ES-I3 (cell line): Measurements from ENCODE around the gene CATSPERD.
"Not testable (repeated sequence)": the region's sequence is repeated elsewhere in the genome, so short reads cannot be mapped to it uniquely, and the experiment has no call there.

Source experiments
- H3K36me3 ChIP-seq: 2 replicates; pipeline ENCODE4 v1.6.1; 2013; ENCODE audit warnings: mild to moderate bottlenecking, low read length, control low read depth, moderate library complexity; ENCODE audit not compliant: insufficient read depth
- H3K4me1 ChIP-seq: 2 replicates; pipeline ENCODE4 v1.6.1; 2013; ENCODE audit warnings: mild to moderate bottlenecking, control low read depth, low read length; ENCODE audit not compliant: insufficient read depth
- H3K9ac ChIP-seq: 2 replicates; pipeline ENCODE4 v1.6.1; 2013; ENCODE audit warnings: low read depth, mild to moderate bottlenecking, low read length, moderate library complexity
- H3K9me3 ChIP-seq: 2 replicates; pipeline ENCODE4 v1.6.1; 2013; ENCODE audit warnings: mild to moderate bottlenecking, low read length, moderate library complexity; ENCODE audit not compliant: control insufficient read depth, insufficient read depth

Gene CATSPERD

DNA sequence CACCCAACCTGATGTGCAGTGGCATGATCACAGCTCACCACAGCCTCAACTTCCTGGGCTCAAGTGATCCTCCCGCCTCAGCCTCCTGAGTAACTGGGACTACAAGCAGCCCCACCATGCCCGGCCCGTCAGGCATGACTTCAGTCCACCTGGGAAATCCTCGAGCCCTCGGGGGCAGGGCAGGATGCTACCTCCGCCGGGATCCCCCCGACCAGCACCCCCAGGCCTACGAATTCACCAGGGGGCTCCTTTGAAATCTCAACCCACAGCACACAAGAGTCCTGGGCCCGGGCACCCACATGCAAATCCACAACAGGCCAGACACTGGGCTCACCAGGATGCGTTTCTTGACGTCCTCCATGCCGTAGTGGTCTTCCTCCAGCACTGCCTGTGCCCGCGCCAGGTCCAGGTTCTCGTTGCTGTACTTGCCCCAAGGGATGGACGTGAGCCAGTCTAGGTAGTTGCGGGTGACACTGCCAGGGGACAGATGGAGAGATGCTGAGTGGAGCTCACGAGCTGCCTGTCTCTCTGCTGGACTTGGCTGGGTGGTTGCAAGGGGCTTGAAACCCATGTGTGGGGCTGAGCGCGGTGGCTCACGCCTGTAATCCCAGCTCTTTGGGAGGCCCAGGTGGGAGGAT is 19.9 kb upstream of the CATSPERD start:
- H3K36me3 ChIP-seq: peaks cover 24% of the 10 kb centered on the region

DNA sequence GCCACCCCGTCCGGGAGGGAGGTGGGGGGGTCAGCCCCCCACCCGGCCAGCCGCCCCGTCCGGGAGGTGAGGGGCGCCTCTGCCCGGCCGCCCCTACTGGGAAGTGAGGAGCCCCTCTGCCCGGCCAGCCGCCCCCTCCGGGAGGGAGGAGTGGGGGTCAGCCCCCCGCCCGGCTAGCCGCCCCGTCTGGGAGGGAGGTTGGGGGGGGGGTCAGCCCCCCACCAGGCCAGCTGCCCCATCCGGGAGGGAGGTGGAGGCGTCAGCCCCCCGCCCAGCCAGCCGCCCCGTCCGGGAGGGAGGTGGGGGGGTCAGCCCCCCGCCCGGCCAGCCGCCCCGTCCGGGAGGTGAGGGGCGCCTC is 18.4 kb upstream of the CATSPERD start:
- not testable (repeated sequence) for H3K9me3 ChIP-seq, H3K9ac ChIP-seq, H3K4me1 ChIP-seq
- H3K36me3 ChIP-seq: peaks cover 31% of the 10 kb centered on the region

More for the DNA sequence above, 19.9 kb upstream of the CATSPERD start:
- H3K9me3 ChIP-seq: no peaks in the 10 kb centered on the region
- H3K9ac ChIP-seq: no peak overlapping the region
- H3K4me1 ChIP-seq: no peaks in the 10 kb centered on the region

DNA sequence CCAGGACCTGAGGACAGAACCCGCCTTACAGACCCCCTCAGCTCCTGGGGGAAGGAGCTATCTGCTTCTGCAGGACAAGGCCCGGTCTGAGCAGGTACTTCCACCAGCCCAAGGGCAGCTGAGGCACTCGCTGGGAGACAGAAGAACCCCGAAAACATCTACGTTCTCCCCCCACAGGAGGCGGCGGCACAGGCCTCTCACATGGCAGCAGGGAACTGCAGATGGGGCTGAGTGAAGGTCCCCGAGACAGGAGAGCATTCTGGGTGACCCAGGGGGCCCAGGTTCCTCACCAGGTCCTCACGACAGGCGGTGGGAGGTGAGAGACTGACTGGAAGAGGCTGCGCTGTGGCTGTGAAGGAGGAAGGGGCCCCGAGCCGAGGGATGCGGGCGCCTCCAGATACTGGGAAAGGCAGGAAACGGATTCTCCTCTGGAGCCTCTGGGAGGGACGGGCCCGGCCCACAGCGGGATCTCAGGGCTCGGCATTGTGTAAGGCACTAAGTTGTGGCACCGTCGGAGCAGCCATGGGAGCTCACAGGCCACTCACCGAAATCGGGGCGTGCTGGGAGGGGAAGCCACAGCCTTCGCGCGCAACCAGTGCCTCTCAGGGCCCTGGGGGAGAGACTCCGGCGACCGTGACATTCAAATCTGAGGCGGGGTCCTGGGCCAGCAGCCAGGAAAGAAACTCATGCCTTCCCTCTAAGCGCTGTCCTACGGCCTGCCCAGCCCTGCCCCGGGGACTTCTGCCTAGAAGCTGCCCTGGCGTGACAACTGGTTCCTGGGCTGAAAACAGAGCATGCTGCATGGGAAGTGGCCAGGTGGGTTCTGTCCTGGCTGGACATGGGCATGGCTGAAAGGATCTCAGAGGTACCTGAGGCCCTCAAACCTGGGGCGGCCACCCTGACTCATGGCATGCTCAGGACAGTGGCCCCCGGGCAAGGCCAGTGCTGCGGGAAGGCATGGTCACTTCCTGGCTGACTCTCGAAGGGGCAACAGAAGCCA is 16.3 kb upstream of the CATSPERD start:
- H3K4me1 ChIP-seq: no peaks in the 10 kb centered on the region
- H3K9me3 ChIP-seq: no peaks in the 10 kb centered on the region
- H3K9ac ChIP-seq: no peak overlapping the region
- peaks cover 34% of the 10 kb centered on the region for H3K36me3 ChIP-seq

DNA sequence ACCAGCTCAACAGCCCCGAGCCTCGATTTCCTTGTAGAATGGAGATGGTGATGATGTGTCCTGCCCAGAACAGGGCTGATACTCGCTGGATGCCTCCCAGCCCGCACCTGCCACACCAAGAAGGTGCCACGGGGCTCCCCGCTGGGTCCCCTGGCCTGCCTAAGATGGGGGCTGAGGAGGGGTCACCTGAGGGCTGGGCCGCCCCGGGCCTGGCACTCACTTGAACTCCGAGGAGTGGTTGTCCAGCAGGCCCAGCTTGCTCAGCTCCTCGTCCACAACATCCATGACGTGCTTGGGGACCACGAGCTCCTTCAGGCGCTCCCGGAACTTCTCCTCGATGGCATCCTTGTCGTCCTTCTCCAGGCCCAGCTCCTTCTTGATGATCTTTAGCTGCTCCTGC is 14.9 kb upstream of the CATSPERD start:
- Histone ChIP-seq H3K4me1 (no peaks in the 10 kb centered on the region), H3K36me3 (peaks cover 36% of the 10 kb centered on the region)

DNA sequence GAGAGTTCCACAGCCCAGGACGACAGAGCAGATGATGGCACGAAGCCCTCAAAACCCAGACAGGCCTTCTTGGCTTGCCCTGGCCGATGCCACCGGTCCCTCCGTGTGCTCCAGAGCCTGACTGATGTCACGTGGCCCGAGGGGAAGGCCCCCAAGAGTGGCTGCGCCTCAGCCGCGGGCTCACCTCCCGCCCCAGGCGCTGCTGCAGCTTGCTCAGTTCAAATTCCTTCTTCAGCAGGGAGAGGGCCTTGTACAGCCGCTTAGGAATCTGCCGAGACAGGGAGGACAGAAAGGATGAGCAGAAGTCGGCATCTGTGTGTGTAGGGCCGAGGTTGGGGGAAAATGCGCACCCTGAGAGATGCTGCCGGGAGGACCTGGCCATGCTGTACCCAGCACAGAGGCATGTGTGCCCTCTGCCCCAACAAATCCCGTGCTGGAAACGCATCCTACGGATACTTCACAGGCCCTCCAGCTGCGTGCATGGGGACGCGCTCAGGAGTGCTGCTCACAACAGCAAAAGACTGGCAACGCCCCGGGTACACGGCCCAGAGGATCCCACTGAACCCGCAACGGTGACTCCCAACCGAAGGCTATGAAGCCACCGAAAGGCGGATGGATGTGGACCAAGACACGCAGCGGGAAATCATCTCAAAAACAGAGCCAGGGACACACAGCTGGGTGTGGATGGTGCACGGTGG is 13.4 kb upstream of the CATSPERD start:
- Histone ChIP-seq H3K4me1 (no peaks in the 10 kb centered on the region), H3K9ac (no peak overlapping the region), H3K36me3 (peaks cover 31% of the 10 kb centered on the region), H3K9me3 (no peaks in the 10 kb centered on the region)

More for the DNA sequence above, 14.9 kb upstream of the CATSPERD start:
- no peaks in the 10 kb centered on the region for H3K9me3 ChIP-seq
- no peak overlapping the region for H3K9ac ChIP-seq

DNA sequence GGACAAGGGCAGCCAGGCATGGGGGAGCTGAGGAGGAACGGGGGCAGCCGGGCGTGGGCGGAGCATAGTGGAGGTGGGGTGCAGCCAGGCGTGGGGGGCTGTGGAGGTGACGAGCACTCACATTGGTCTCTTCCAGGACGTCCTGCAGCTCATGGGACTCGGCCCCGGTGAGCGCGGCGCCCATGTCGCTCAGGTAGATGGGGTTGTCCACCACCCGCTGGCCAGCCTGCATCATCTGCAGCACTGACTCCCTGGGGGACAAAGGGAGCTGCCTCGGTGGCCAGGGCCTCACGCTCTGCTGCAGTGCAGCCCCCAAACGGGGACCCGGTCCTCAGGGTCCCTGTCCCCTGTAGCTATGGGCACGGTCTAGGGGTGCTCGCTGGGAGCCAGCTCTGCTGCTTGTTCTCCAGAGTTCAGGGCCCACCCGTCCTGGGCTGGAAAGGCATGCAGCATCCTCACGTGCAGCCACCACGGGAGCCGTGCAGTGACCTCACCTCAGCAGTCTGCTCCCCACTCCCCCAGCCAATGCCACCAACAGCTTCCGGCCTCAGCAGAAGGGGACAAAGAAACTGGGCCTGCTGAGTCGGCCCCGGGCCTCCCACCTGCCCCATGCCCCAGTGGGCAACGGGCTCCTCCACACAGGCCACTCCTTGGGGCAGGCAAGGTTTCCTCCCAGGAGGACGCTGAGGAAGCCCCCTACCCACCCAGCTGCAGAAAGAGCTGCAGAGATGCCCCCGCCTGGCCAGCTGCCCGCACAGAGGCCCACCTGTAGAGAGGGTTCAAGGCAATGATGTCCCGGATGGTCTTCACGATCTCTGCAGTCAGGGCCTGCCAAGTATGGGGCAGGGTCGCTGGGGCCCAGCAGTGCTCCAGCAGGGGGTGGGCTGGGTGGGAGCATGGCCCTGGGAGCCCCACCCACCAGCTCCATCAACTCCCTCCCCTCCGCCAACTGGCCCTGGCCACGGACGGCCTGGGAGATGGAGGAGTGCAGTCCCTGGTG is 12.6 kb upstream of the CATSPERD start:
- H3K36me3 ChIP-seq: peaks cover 31% of the 10 kb centered on the region
- H3K9ac ChIP-seq: no peak overlapping the region
- H3K4me1 ChIP-seq: no peaks in the 10 kb centered on the region
- H3K9me3 ChIP-seq: no peaks in the 10 kb centered on the region

DNA sequence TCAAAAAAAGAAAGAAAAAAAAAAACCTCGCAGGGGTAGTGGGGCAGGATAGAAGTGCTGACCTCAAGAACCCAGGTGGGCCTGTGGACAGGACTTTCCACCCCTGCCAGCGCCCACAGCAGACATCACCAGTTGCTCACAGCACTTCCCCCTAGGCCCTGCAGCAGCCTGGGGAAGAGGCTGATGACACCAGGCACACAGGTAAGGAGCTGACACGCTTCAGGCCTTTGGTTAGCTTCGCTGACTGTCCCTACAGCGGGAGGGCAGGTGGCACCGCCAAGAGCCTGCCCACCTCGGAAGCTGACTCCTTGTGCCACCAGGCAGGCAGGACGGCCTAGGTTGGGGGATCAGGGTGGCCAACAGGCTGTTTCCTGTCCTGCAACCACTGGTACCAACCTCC is 9.4 kb upstream of the CATSPERD start:
- no peaks in the 10 kb centered on the region for H3K4me1 ChIP-seq
- H3K9ac ChIP-seq: no peak overlapping the region
- peaks cover 17% of the 10 kb centered on the region for H3K36me3 ChIP-seq
- H3K9me3 ChIP-seq: no peaks in the 10 kb centered on the region

DNA sequence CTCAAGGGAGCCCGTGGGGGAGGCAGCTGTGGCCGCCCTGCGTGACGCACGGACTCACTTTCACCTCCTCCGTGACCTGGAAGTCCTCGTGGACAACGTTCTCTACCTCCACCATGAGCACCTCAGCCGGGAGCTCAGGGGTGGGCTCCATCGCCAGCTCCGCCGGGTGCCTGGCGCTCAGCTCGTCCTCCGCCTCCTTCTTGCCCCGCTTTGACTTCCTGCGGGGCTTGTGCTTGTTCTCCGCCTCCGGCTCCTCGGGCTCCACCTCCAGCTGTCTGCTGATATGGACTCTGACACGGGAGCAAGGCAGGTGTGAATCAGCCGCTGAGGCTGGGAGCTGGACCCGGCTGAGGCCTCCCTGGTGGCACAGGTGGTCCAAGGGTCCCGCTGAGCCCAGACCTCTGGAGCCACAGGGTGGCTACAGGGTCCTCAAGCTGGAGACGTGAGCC is 8.7 kb upstream of the CATSPERD start:
- H3K9ac ChIP-seq: no peak overlapping the region
- no peaks in the 10 kb centered on the region for H3K9me3 ChIP-seq
- H3K4me1 ChIP-seq: no peaks in the 10 kb centered on the region
- peaks cover 11% of the 10 kb centered on the region for H3K36me3 ChIP-seq

DNA sequence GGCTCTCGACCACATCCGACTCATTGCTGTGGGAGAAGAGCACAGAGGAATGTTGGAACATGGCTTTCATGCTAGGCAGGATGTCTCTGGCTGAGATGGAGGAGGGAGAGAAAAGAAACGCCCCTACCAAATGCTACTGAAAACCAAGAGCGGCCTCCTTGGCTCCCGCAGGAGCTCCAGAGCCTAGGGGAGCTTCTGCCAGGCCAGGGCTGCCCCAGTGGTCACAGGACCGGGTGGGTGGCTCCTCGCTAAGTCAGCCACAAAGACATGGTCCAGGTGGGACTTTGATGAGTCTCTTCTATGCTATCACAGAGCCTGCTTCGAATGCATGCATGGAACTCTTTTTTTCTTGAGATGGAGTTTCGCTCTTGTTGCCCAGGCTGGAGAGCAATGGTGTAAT is 7.2 kb upstream of the CATSPERD start:
- H3K4me1 ChIP-seq: no peaks in the 10 kb centered on the region
- H3K9ac ChIP-seq: no peak overlapping the region
- peaks cover 8% of the 10 kb centered on the region for H3K36me3 ChIP-seq
- no peaks in the 10 kb centered on the region for H3K9me3 ChIP-seq

DNA sequence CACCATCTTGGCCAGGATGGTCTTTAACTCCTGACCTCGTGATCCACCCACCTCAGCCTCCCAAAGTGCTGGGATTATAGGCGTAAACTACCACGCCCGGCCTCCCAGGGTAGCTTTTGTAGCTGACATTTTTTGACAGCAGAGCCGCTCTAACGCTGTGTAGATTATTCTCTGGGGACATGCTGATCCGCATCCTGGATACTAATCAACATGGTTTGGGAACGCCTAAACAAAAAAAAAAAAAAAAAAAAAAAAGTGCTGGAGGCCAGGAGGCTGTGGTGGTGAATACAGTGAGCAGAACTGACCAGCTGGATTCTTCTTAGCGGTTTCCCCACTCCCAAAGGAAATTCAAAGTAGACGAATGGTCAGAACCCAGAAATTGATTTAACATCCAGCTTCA is 5.6 kb upstream of the CATSPERD start:
- Histone ChIP-seq H3K36me3 (peaks cover 8% of the 10 kb centered on the region), H3K9ac (no peak overlapping the region; the same call in 1 of the 2 replicates), H3K4me1 (no peaks in the 10 kb centered on the region; the same call in 1 of the 2 replicates)

DNA sequence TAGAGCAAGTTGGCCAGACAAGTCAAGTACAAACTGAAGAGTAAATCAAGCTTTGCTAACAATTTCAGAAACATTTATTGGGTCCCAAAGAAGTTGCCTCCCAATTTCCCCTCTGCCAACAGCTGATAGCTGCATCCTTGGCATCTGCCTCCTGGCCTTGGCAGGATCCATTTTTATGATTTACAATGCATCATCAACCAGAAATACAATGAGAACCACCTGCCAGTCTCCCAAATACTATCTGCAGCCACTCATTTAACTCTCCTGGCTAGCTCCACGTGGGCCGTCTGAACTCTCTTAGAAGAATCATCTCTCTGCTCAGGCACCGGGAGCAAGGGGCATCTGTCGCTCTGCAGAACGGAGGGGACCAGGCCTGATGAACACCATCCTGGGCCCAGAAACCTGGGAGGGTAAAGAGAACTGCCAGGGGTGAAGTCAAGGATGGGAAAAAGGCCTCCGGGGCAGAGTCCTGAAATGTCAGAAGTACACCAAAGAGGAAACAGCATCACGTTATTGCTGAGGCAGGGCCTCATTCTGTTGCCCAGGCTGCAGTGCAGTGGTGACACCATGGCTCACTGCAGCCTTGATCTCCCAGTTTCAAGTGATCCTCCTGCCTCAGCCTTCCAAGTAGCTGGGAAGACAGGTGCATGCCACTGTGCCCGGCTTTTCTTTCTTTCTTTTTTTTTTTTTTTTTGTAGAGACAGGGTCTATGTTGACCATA is 3.1 kb upstream of the CATSPERD start:
- no peaks in the 10 kb centered on the region for H3K9me3 ChIP-seq
- no peaks in the 10 kb centered on the region; the same call in 1 of the 2 replicates for H3K4me1 ChIP-seq
- H3K9ac ChIP-seq: no peak overlapping the region
- peaks cover 3% of the 10 kb centered on the region; the same call in 1 of the 2 replicates for H3K36me3 ChIP-seq

More for the DNA sequence above, 5.6 kb upstream of the CATSPERD start:
- H3K9me3 ChIP-seq: no peaks in the 10 kb centered on the region

DNA sequence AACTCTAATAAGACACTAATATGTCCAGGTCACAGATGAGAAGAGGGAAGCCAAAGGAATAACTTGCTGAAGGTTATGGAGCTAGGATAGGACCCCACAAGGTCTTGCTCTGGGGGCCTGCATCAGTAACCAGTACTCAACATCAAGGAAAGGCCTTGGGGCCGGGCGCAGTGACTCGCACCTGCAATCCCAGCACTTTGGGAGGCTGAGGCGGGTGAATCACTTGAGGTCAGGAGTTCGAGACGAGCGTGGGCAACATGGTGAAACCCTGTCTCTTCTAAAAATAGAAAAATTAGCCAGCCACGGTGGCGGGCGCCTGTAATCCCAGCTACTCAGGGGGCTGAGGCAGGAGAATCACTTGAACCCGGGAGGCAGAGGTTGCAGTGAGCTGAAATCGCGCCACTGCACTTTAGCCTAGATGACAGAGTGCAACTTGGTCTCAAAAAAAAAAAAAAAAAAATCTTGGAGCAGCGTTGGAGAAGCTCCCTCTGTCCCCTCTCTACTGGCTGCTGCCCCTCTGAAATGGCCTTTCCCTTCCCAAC is 2.3 kb upstream of the CATSPERD start:
- peak overlapping the region; percentile 99 for H3K9ac ChIP-seq

More for the DNA sequence above, 2.3 kb upstream of the CATSPERD start:
- peaks cover 3% of the 10 kb centered on the region; the same call in 1 of the 2 replicates for H3K36me3 ChIP-seq
- H3K9me3 ChIP-seq: no peaks in the 10 kb centered on the region
- H3K4me1 ChIP-seq: no peaks in the 10 kb centered on the region; the same call in 1 of the 2 replicates
